ENCODE results near the gene CAPRIN1.

CAPRIN1 gene

GRCh38 chr11:34145847-34146381 lies 94.4 kb downstream of the CAPRIN1 start:
- no peak for DNase-seq (ENCODE audit: low read depth)

- no peak for DNase-seq (ENCODE audit: low read depth)
Observed at GRCh38 chr11:34146411-34146810, 94.9 kb downstream of the CAPRIN1 start.

- DNase-seq (ENCODE audit: low read depth) = no peak
Observed at GRCh38 chr11:34146866-34147265, 95.3 kb downstream of the CAPRIN1 start.

- no peak for DNase-seq (ENCODE audit: low read depth)
Observed at GRCh38 chr11:34147581-34147980, 96.0 kb downstream of the CAPRIN1 start.

- no peak for DNase-seq (ENCODE audit: low read depth)
Observed at GRCh38 chr11:34148504-34149165, 97.1 kb downstream of the CAPRIN1 start.

GRCh38 chr11:34149274-34149673 lies 97.7 kb downstream of the CAPRIN1 start:
- no peak for DNase-seq (ENCODE audit: low read depth)

- DNase-seq (ENCODE audit: low read depth) = no peak
Observed at GRCh38 chr11:34149786-34150185, 98.3 kb downstream of the CAPRIN1 start.

DNA sequence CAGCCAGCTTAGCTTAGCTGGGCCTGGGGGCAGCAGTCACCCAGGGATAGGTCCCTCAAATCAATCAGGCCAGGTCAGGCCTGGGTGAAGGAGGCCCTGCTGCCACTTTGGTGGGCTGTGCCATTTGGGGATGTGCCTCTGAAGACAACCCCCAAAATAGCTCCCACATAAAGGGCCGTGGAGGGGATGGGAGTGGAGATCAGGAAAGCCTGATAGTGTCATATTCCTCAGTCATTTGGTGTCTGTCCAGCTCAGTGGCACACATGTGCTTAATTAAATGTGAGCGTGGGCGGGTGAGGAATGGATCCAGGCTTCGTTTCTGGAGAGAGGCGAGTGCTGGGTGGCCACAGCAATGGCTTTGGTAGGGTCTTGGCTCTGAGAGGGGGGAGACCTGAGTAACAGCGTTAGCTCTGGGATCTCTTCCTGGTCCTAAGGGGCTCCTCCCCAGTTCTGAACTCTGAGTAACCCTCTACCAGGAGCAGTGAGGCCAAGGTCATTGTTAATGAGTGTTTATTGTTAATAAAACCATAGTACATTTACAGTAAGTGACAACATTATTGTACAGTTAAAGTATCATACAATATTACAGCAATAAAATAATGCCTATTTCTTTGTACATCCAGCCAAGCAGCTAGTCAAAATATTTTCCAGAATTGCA lies 99.1 kb downstream of the CAPRIN1 start:
- no peak for DNase-seq (ENCODE audit: low read depth)
